ENCODE results near the gene RNF223.

RNF223 gene

DNA sequence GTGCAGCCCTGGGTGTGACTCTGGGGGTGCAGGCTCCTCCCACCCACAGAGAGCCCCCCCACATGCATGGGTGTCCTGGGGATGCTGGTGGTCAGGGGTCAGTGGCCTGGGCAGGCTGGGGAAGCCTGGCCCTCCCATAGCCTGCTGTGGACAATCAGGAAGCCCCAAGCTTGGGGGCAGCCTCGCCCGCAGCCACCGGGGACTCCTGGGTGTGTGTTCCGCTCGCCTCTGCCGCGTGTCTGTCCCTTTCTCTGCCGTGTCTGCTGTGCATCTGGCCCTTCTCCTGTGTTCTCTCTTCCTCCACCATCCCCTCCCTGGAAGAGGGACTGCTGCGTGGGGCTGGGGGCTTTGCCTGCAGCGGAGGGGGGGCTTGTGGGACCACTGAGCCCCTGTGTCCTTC lies 31.3 kb downstream of the RNF223 start:
- H3K4me3 Mint-ChIP-seq, result peak overlapping the region; percentile 41
- peaks cover 14% of the 10 kb centered on the region for H3K36me3 Mint-ChIP-seq

DNA sequence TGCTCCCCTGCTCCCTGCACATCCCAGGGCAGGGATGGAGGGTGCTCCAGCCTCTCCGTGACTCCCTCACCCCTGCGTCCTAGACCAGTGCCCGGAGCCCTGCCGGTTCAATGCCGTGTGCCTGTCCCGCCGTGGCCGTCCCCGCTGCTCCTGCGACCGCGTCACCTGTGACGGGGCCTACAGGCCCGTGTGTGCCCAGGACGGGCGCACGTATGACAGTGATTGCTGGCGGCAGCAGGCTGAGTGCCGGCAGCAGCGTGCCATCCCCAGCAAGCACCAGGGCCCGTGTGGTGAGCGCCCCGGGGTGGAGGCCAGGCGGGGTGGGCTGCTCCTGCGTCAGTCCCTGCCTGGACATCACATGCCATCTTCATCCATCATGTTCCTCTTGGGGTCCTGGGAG lies 32.2 kb downstream of the RNF223 start:
- ATAC-seq (no peak), DNase-seq (ENCODE audit: low spot score in 2 of 2) (no peak)
- no peak overlapping the region for H3K4me3 Mint-ChIP-seq
- H3K9me3 Mint-ChIP-seq, result no peaks in the 10 kb centered on the region
- H3K36me3 Mint-ChIP-seq, result peaks cover 8% of the 10 kb centered on the region
- no peak overlapping the region for H3K27ac Mint-ChIP-seq
- peaks cover 24% of the 10 kb centered on the region for H3K4me1 Mint-ChIP-seq

More for the DNA sequence above, 31.3 kb downstream of the RNF223 start:
- ATAC-seq (no peak), DNase-seq (ENCODE audit: low spot score in 2 of 2) (no peak)
- H3K9me3 Mint-ChIP-seq, result no peaks in the 10 kb centered on the region
- H3K27ac Mint-ChIP-seq, result peak overlapping the region; percentile 40
- peaks cover 24% of the 10 kb centered on the region for H3K4me1 Mint-ChIP-seq

DNA sequence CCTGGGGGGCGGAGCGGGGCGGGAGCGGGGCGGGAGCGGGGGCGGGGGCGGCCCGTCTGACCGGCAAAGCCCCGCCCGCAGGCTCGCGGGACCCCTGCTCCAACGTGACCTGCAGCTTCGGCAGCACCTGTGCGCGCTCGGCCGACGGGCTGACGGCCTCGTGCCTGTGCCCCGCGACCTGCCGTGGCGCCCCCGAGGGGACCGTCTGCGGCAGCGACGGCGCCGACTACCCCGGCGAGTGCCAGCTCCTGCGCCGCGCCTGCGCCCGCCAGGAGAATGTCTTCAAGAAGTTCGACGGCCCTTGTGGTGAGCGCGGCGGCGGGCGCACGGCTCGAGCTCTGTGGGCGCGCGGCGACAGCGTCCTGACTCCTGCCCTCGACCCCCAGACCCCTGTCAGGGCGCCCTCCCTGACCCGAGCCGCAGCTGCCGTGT lies 33.0 kb downstream of the RNF223 start:
- Mint-ChIP-seq H3K4me1 (peaks cover 25% of the 10 kb centered on the region), H3K27ac (no peak overlapping the region), H3K4me3 (no peak overlapping the region), H3K36me3 (peaks cover 7% of the 10 kb centered on the region), H3K9me3 (no peaks in the 10 kb centered on the region)
- no peak for DNase-seq (ENCODE audit: low spot score in 2 of 2)
- ATAC-seq, result no peak

DNA sequence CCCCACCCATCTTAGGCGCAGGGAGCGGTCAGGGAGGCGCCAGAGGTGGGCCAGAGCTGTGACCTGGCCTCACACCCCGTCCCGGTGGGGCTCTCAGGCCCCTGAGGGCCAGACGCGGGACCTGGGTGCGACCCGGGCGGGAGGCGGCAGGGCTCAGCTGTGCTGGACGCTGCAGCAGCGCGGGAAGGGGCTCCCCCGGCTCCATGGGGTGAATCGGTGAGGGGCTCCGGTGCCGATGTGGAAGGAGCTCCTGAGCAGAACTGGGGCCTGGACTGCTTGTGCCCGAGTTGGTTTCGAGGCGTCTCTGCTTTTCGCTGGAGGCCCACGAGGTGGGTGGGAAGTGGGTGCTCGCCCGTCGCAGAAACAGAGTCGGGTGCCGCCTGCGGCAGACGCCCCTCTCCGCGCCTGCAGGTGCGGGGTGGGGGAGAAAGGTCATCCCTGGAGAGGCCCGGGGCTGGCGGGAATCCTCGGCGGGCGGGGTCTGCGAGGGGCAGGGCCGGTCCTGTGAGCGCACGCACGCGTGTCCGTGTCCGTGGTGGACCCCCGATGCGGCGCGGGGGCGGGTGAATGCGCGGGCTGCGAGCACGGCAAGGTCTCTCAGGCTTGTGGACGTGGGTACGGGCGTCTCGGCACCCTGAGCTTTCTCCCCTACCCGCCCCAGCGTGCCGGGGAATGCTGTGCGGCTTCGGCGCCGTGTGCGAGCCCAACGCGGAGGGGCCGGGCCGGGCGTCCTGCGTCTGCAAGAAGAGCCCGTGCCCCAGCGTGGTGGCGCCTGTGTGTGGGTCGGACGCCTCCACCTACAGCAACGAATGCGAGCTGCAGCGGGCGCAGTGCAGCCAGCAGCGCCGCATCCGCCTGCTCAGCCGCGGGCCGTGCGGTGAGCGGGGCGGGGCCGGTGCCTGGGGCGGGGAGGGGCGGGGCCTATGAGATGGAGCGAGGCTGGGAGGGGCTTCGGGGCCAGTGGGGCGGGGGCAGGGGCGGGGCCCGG lies 33.8 kb downstream of the RNF223 start:
- DNase-seq (ENCODE audit: low spot score in 2 of 2) (peak; percentile 61 to 82), ATAC-seq (peak; percentile 80)
- H3K9me3 Mint-ChIP-seq, result no peaks in the 10 kb centered on the region
- H3K36me3 Mint-ChIP-seq, result peaks cover 7% of the 10 kb centered on the region
- peak overlapping the region; percentile 77 for H3K4me3 Mint-ChIP-seq
- H3K4me1 Mint-ChIP-seq, result peaks cover 30% of the 10 kb centered on the region
- H3K27ac Mint-ChIP-seq, result peak overlapping the region; percentile 46

DNA sequence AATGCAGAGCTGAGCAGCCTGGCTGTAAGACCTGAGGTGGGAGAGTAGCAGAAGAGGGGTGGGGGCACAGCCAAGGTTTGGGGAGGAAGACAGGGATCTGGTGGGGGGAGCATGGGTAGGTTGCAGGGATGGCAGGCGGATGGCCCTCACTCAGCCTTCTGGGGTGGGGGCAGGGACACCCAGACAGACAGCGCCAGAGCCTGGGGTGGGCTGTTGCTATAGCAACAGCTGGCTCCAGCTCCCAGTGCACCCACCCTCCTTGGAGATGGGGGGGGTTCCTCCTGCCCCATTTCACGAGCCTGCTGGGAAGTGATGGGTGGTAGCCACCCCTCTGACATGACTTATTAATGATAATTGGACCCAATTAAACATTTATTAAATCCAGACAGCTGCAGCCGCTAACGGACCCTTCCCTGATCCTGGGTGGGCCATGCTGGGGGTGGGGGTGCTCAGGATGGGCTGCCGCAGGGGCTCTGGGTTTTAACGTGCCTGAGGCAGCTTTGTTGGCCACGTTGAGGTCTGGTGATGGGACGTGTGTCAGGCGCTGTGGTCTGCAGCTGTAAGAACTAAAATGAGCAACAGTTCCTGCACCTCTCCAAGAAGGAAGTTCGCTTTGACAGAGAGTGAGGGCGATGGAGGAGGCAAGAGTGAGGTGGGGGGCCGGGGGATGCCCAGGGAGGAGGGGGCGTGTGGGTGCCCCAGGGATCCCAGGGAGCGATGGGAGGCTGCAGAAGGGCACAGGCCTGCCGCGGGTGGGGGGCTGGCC lies 34.8 kb downstream of the RNF223 start:
- H3K27ac Mint-ChIP-seq, result peak overlapping the region; percentile 46
- H3K4me3 Mint-ChIP-seq, result peak overlapping the region; percentile 77
- ATAC-seq, result peak; percentile 65
- no peaks in the 10 kb centered on the region for H3K9me3 Mint-ChIP-seq
- no peak for DNase-seq (ENCODE audit: low spot score in 2 of 2)
- peaks cover 7% of the 10 kb centered on the region for H3K36me3 Mint-ChIP-seq
- H3K4me1 Mint-ChIP-seq, result peaks cover 30% of the 10 kb centered on the region

DNA sequence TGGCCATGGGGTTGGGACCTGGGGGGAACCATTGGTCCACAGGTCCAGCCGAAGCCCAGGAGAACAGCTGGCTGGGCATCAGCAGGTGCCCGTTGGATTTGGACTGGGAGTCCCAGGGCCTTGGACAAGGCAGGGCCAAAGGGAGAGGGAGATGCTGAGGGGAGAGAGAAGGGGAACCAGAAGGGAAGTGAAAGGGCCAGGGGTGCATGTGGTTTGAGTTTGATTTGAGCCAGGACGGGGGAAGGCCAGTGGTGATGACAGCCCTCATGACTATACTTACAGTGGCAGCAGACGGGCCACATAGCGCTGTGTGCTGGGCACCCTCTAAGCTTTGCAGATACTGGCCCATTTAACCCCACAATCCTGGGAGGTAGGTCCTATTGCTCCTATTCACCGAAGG lies 35.4 kb downstream of the RNF223 start:
- no peak for DNase-seq (ENCODE audit: low spot score in 2 of 2)
- peak; percentile 16 for ATAC-seq
- Mint-ChIP-seq H3K27ac (no peak overlapping the region), H3K4me1 (peaks cover 30% of the 10 kb centered on the region), H3K4me3 (peak overlapping the region; percentile 77), H3K9me3 (no peaks in the 10 kb centered on the region), H3K36me3 (peaks cover 7% of the 10 kb centered on the region)

DNA sequence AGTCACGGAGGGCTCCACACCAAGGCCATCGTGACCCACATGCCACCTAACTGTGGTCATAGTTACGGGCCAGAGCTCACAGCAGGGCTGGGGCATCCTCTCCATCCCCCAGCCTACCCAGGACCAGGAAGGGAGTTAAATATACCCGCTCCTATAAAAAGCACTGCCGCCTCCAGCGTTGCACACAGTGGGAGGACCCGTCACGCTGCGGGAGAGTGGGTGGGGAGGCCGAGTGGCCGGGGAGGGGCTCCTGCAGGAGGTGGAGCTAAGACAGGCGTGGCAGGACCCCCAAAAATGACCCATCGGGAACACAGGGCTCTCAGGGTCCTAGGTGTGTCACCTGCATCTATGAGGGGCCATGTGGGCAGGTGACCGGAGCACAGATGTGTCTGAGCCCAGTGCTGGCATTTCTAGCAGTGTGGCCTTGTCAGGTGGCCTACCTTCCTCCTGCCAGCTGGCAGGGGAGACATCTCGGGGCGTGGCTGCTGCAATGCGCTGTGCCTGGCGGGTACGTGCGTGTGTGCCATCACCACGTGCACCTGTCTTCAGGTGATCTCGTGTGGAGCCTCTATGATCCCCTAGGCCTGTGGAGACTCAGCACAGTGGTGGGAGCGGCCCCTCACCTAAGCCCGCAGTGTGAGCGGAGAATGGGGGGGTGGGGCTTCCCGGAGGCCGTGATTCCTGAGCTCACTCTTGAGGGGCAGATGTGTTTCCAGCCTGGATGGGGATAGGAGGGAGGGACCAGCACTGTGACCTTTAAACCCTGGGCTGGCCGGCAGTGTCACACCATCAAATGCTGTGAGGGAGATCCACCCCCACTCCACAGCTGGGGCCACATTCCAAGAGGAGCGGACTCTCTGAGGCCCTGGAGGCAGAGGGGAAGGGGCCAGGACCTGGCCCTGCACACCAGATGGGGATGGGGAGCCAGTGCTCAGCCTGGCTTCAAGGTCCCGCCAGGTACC lies 36.5 kb downstream of the RNF223 start:
- peaks cover 7% of the 10 kb centered on the region for H3K36me3 Mint-ChIP-seq
- H3K9me3 Mint-ChIP-seq, result no peaks in the 10 kb centered on the region
- no peak overlapping the region for H3K4me3 Mint-ChIP-seq
- ATAC-seq, result no peak
- H3K4me1 Mint-ChIP-seq, result peaks cover 26% of the 10 kb centered on the region
- DNase-seq (ENCODE audit: low spot score in 2 of 2), result no peak
- no peak overlapping the region for H3K27ac Mint-ChIP-seq

DNA sequence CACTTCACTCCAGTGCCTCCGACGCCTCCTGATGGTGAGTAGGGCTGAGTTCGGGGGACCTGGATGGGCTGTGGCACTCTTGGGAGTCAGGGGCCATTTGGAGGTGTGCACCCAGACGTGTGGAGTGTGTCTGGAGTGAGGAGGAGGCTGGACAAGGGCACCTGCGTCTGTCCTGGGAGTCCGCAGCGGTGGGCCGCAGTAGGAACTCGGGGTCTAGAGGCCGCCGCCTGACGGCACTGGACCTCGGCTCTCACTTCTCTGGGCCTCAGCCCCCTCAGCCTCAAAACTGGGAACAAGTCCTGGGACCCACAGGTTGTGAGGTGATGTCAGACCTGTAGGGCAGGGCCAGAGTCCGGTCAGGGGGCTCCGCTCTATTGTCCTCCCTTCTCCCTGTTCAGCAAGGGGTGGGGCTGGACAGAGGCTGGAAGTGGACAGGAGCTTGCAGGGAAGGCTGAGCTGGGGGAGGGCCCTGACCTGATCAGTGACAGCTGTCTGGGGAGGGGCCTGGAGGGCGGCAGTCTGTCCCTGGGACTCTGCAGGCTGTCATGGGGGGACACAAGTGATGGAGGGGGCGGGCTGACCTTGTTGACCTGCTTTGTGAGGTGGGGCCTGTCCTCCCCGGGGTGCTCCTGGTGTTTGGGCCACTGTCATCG lies 38.7 kb downstream of the RNF223 start:
- Mint-ChIP-seq H3K27ac (no peak overlapping the region), H3K4me1 (peaks cover 35% of the 10 kb centered on the region), H3K4me3 (no peak overlapping the region)

DNA sequence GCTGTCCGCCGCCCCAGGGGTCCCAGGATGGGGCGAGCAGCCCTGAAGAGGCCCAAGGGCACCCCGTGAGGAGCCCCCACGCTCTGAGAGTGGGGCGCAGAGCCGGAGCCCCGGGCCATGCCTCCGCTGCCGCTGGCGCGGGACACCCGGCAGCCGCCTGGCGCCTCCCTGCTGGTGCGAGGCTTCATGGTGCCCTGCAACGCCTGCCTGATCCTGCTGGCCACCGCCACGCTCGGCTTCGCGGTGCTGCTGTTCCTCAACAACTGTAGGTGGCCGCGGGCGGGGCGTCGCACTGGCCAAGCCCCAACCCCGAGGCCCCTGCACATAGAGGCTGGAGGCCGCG lies 39.7 kb downstream of the RNF223 start:
- DNase-seq (ENCODE audit: low spot score in 2 of 2) (no peak), ATAC-seq (no peak)
- peaks cover 13% of the 10 kb centered on the region for H3K36me3 Mint-ChIP-seq
- no peak overlapping the region for H3K27ac Mint-ChIP-seq
- peak overlapping the region; percentile 67 for H3K4me3 Mint-ChIP-seq
- peaks cover 28% of the 10 kb centered on the region for H3K4me1 Mint-ChIP-seq
- no peaks in the 10 kb centered on the region for H3K9me3 Mint-ChIP-seq

More for the DNA sequence above, 38.7 kb downstream of the RNF223 start:
- Mint-ChIP-seq H3K36me3 (peaks cover 13% of the 10 kb centered on the region), H3K9me3 (no peaks in the 10 kb centered on the region)
- ATAC-seq, result no peak
- no peak for DNase-seq (ENCODE audit: low spot score in 2 of 2)

DNA sequence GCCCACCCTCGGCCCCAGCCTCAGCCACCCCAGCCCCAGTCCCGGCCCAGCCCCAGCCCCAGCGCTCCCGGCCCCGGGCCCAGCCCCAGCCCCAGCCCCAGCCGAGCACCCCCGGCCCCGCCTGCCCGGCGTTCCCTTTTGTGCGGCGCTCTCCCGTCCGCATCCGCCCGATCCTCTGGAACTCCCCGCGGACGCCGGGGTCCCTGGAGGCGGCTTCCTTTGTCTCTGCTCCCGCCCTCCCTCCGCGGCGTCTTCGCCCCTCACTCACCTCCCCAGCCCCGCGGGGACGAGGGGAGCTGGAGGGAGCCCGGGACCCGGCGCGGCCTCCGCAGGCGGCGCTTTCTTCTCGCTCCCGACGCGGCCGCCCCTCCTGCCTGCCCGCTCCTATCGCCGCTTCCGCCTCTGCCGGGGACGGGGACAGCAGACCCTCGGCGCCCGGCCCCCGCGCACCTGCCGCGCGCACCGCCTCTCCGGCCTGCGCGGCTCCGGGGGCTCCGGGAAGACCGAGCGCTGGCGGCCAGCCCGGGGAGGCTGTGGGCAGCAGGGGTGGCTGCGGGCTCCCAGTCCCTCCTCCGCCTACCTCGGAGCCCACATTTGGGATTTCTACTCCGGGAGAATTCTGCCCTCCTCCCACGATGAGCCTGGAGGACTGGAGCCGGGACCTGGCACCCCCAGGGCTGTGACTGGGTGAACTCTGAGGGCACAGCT lies 40.2 kb downstream of the RNF223 start:
- Mint-ChIP-seq H3K27ac (no peak overlapping the region), H3K4me1 (peaks cover 23% of the 10 kb centered on the region), H3K9me3 (no peaks in the 10 kb centered on the region), H3K4me3 (peak overlapping the region; percentile 67), H3K36me3 (peaks cover 13% of the 10 kb centered on the region)
- DNase-seq (ENCODE audit: low spot score in 2 of 2), result no peak
- ATAC-seq, result no peak

DNA sequence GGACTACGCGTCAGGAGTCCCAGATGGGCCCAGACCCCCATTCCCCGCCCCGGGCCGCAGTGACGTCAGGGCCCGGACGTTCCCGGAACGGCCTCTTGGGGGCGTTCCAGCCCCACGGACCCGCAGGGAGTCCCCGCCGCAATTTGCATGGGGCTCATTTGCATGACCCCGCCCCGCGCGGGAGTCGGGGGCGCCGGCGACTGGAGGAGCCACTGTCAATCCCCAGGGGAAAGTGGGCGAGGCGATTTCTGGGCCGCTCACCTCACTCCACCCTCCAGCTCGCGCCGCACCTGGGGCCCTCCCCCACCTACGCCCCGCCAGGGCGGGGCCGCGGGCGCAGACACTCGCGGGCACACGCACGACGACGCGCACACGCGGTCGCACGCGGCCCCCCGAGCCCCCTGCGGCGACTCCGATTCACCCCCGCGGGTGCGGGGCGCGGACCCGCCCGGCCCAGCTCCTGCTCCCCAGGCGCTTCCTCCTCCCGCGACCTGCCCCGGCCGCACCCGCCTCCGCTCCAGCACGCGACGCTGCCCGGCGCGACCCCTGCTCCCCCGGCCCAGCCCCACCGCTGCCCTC lies 41.0 kb downstream of the RNF223 start:
- Mint-ChIP-seq H3K9me3 (no peaks in the 10 kb centered on the region), H3K4me1 (peaks cover 16% of the 10 kb centered on the region), H3K27ac (no peak overlapping the region), H3K36me3 (peaks cover 5% of the 10 kb centered on the region), H3K4me3 (peak overlapping the region; percentile 67)
- peak; percentile 94 for ATAC-seq
- DNase-seq (ENCODE audit: low spot score in 2 of 2), result peak; percentile 81 to 94

DNA sequence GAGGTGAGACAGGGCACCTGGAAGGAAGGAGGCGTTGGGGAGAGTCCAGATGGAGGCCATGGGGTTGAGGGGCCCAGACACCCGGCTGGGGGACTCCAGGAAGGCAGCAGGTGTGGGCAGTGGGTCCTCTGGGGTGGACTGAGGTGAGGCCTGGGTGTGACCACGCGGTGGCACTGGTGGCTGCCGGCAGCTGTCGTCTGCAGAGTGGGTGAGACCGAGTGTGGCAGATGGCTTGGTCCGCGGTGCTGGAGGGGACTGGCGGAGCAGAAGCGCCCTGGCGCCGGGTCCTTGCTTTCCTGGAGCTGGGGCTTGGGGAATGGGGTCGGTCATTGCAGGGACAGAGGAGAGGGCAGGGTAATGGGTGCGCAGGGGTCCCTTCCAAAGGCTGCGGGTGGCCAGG lies 41.7 kb downstream of the RNF223 start:
- H3K36me3 Mint-ChIP-seq, result peaks cover 5% of the 10 kb centered on the region
- H3K9me3 Mint-ChIP-seq, result no peaks in the 10 kb centered on the region
- H3K4me3 Mint-ChIP-seq, result peak overlapping the region; percentile 67
- DNase-seq (ENCODE audit: low spot score in 2 of 2), result no peak
- peaks cover 16% of the 10 kb centered on the region for H3K4me1 Mint-ChIP-seq
- H3K27ac Mint-ChIP-seq, result peak overlapping the region; percentile 29
- no peak for ATAC-seq

DNA sequence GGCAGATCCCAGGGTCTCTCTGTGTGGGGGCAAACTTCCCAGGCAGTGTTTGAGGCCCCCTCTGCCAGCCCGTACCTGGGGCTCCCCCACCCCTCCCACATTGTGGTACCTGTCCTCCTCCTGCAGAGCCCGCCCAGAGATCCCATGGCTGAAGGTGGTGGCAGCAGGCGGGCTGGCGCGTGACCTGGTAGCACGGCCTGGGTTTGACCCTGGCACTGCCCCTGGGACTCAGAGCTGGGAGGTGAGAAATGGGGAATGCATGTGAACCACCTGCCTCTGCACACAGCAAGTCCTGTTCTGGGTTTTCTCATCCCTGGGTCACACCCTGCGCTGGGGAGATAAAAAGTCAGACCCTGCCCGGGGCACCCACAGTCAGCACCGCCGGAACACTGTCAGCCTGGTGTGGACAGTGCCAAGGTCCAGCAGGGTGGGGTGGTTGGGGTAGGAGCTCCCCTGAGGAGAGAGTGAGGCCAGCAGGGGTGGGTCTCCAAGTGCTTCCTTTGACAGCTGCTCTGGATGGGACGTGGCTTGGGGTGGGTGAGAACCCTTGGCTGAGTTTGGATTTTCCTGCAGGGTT lies 42.4 kb downstream of the RNF223 start:
- Mint-ChIP-seq H3K9me3 (no peaks in the 10 kb centered on the region), H3K27ac (peak overlapping the region; percentile 29), H3K4me1 (peaks cover 16% of the 10 kb centered on the region), H3K36me3 (peaks cover 5% of the 10 kb centered on the region), H3K4me3 (peak overlapping the region; percentile 67)
- ATAC-seq, result no peak
- no peak for DNase-seq (ENCODE audit: low spot score in 2 of 2)

Measured in stimulated activated effector memory CD8-positive, alpha-beta T cell treated with anti-CD3 and anti-CD28 coated beads, Interleukin-12 subunit alpha, Interleukin-12 subunit beta, amount 100 ng/mL, for 72 hours (primary cell).